ES-I3 (cell line): ENCODE data around the gene C6orf163.

Experiments
- H3K36me3 ChIP-seq: 2 replicates; pipeline ENCODE4 v1.6.1; 2013; ENCODE audit warnings: mild to moderate bottlenecking, low read length, control low read depth, moderate library complexity; ENCODE audit not compliant: insufficient read depth
- H3K4me1 ChIP-seq: 2 replicates; pipeline ENCODE4 v1.6.1; 2013; ENCODE audit warnings: mild to moderate bottlenecking, control low read depth, low read length; ENCODE audit not compliant: insufficient read depth
- H3K9ac ChIP-seq: 2 replicates; pipeline ENCODE4 v1.6.1; 2013; ENCODE audit warnings: low read depth, mild to moderate bottlenecking, low read length, moderate library complexity
- H3K9me3 ChIP-seq: 2 replicates; pipeline ENCODE4 v1.6.1; 2013; ENCODE audit warnings: mild to moderate bottlenecking, low read length, moderate library complexity; ENCODE audit not compliant: control insufficient read depth, insufficient read depth

Gene C6orf163

GRCh38 chr6:87408721-87409155 is 64.1 kb downstream of the C6orf163 start:
- peak overlapping the region; percentile 60 for H3K9ac ChIP-seq
- H3K36me3 ChIP-seq, result no peaks in the 10 kb centered on the region
- no peaks in the 10 kb centered on the region for H3K4me1 ChIP-seq
- no peaks in the 10 kb centered on the region for H3K9me3 ChIP-seq
